ENCODE measurements around the gene TBX4.

Gene TBX4

GRCh38 chr17:61519139-61519538, 66.9 kb downstream of the TBX4 start:
- Histone ChIP-seq H3K79me1 (ENCODE audit: low read depth, low read length) (no peaks in the 10 kb centered on the region), H2BK12ac (ENCODE audit: low read length) (no peak overlapping the region), H2BK15ac (ENCODE audit: low read length) (no peak overlapping the region), H3K4me2 (ENCODE audit: insufficient read depth, low read length, poor library complexity, severe bottlenecking) (no peak overlapping the region), H3K4me1 (ENCODE audit: control insufficient read depth in 2 of 2, insufficient read depth in 1 of 2, low read depth in 1 of 2, low read length in 2 of 2) (no peaks in the 10 kb centered on the region), H3K9me3 (replicated peaks in 1 of 2; ENCODE audit: control insufficient read depth in 2 of 2, insufficient read depth in 1 of 2, low read depth in 1 of 2, low read length in 2 of 2) (no peaks in the 10 kb centered on the region), H4K8ac (ENCODE audit: low read depth, low read length) (no peak overlapping the region), H3K18ac (ENCODE audit: low read length) (no peak overlapping the region), H3K23ac (ENCODE audit: low read depth, low read length, poor library complexity) (no peak overlapping the region), H3K14ac (ENCODE audit: low read length) (no peak overlapping the region), H3K27ac (replicated peaks; ENCODE audit: low read length) (no peak overlapping the region), H3K36me3 (replicated peaks in 1 of 2; ENCODE audit: control insufficient read depth in 2 of 2, insufficient read depth in 2 of 2, low read length in 2 of 2) (no peaks in the 10 kb centered on the region), H3K9ac (ENCODE audit: low read depth, low read length, poor library complexity) (no peak overlapping the region), H3K27me3 (ENCODE audit: control insufficient read depth in 3 of 3, insufficient read depth in 3 of 3, low read depth in 1 of 3, low read length in 3 of 3) (peaks cover 0 to 6% (median 0%) of the 10 kb centered on the region in 3 experiments), H4K91ac (ENCODE audit: low read depth, low read length, poor library complexity) (no peak overlapping the region), H3K4me3 (ENCODE audit: low read length in 2 of 2) (no peak overlapping the region), H2AK5ac (ENCODE audit: low read depth, low read length) (no peak overlapping the region), H3K4ac (ENCODE audit: low read length) (no peak overlapping the region), H2BK120ac (ENCODE audit: low read depth, low read length) (no peak overlapping the region), H2AFZ (ENCODE audit: low read length) (no peak overlapping the region), H2BK5ac (ENCODE audit: low read length) (no peak overlapping the region)
- no CpG with 5 or more reads among the region's 1 CpG for WGBS, 2 donors (ENCODE audit: extremely low coverage in 2 of 2, insufficient read length in 2 of 2, insufficient replicate concordance in 1 of 2)
- DNase-seq (ENCODE audit: low spot score), result no peak

- H2AFZ ChIP-seq (ENCODE audit: low read length), result no peak overlapping the region
- H2BK5ac ChIP-seq (ENCODE audit: low read length), result no peak overlapping the region
- H3K9me3 ChIP-seq (replicated peaks in 1 of 2; ENCODE audit: control insufficient read depth in 2 of 2, insufficient read depth in 1 of 2, low read depth in 1 of 2, low read length in 2 of 2), result no peaks in the 10 kb centered on the region
- H3K9ac ChIP-seq (ENCODE audit: low read depth, low read length, poor library complexity), result no peak overlapping the region
- no peak overlapping the region for H4K91ac ChIP-seq (ENCODE audit: low read depth, low read length, poor library complexity)
- no peak overlapping the region for H3K23ac ChIP-seq (ENCODE audit: low read depth, low read length, poor library complexity)
- H3K36me3 ChIP-seq (replicated peaks in 1 of 2; ENCODE audit: control insufficient read depth in 2 of 2, insufficient read depth in 2 of 2, low read length in 2 of 2), result no peaks in the 10 kb centered on the region
- no peak overlapping the region for H3K4ac ChIP-seq (ENCODE audit: low read length)
- no peak overlapping the region for H3K18ac ChIP-seq (ENCODE audit: low read length)
- WGBS, 2 donors (ENCODE audit: extremely low coverage in 2 of 2, insufficient read length in 2 of 2, insufficient replicate concordance in 1 of 2), result no CpG with 5 or more reads among the region's 3 CpGs
- no peak overlapping the region for H2BK120ac ChIP-seq (ENCODE audit: low read depth, low read length)
- H2AK5ac ChIP-seq (ENCODE audit: low read depth, low read length), result no peak overlapping the region
- H3K79me1 ChIP-seq (ENCODE audit: low read depth, low read length), result no peaks in the 10 kb centered on the region
- no peak overlapping the region for H4K8ac ChIP-seq (ENCODE audit: low read depth, low read length)
- no peak overlapping the region for H3K27ac ChIP-seq (replicated peaks; ENCODE audit: low read length)
- H3K4me3 ChIP-seq (ENCODE audit: low read length in 2 of 2), result no peak overlapping the region
- no peak overlapping the region for H2BK15ac ChIP-seq (ENCODE audit: low read length)
- H2BK12ac ChIP-seq (ENCODE audit: low read length), result no peak overlapping the region
- no peak overlapping the region for H3K4me2 ChIP-seq (ENCODE audit: insufficient read depth, low read length, poor library complexity, severe bottlenecking)
- no peaks in the 10 kb centered on the region for H3K4me1 ChIP-seq (ENCODE audit: control insufficient read depth in 2 of 2, insufficient read depth in 1 of 2, low read depth in 1 of 2, low read length in 2 of 2)
- H3K27me3 ChIP-seq (ENCODE audit: control insufficient read depth in 3 of 3, insufficient read depth in 3 of 3, low read depth in 1 of 3, low read length in 3 of 3), result peaks cover 0 to 6% (median 0%) of the 10 kb centered on the region in 3 experiments
- DNase-seq (ENCODE audit: low spot score), result no peak
- H3K14ac ChIP-seq (ENCODE audit: low read length), result no peak overlapping the region
Measured at GRCh38 chr17:61519754-61520440, 67.7 kb downstream of the TBX4 start.

- Histone ChIP-seq H3K4ac (ENCODE audit: low read length) (no peak overlapping the region), H4K91ac (ENCODE audit: low read depth, low read length, poor library complexity) (no peak overlapping the region), H3K27me3 (ENCODE audit: control insufficient read depth in 3 of 3, insufficient read depth in 3 of 3, low read depth in 1 of 3, low read length in 3 of 3) (peaks cover 0 to 6% (median 0%) of the 10 kb centered on the region in 3 experiments), H3K4me1 (ENCODE audit: control insufficient read depth in 2 of 2, insufficient read depth in 1 of 2, low read depth in 1 of 2, low read length in 2 of 2) (no peaks in the 10 kb centered on the region), H3K4me3 (ENCODE audit: low read length in 2 of 2) (no peak overlapping the region), H3K27ac (replicated peaks; ENCODE audit: low read length) (no peak overlapping the region), H3K9ac (ENCODE audit: low read depth, low read length, poor library complexity) (no peak overlapping the region), H2AK5ac (ENCODE audit: low read depth, low read length) (no peak overlapping the region), H3K18ac (ENCODE audit: low read length) (no peak overlapping the region), H2BK5ac (ENCODE audit: low read length) (no peak overlapping the region), H2BK12ac (ENCODE audit: low read length) (no peak overlapping the region), H3K36me3 (replicated peaks in 1 of 2; ENCODE audit: control insufficient read depth in 2 of 2, insufficient read depth in 2 of 2, low read length in 2 of 2) (no peaks in the 10 kb centered on the region), H2BK120ac (ENCODE audit: low read depth, low read length) (no peak overlapping the region), H3K23ac (ENCODE audit: low read depth, low read length, poor library complexity) (no peak overlapping the region), H3K79me1 (ENCODE audit: low read depth, low read length) (no peaks in the 10 kb centered on the region), H2AFZ (ENCODE audit: low read length) (no peak overlapping the region), H3K9me3 (replicated peaks in 1 of 2; ENCODE audit: control insufficient read depth in 2 of 2, insufficient read depth in 1 of 2, low read depth in 1 of 2, low read length in 2 of 2) (no peaks in the 10 kb centered on the region), H2BK15ac (ENCODE audit: low read length) (no peak overlapping the region), H3K4me2 (ENCODE audit: insufficient read depth, low read length, poor library complexity, severe bottlenecking) (no peak overlapping the region), H4K8ac (ENCODE audit: low read depth, low read length) (no peak overlapping the region), H3K14ac (ENCODE audit: low read length) (no peak overlapping the region)
- WGBS, 2 donors (ENCODE audit: extremely low coverage in 2 of 2, insufficient read length in 2 of 2, insufficient replicate concordance in 1 of 2), result no CpG with 5 or more reads among the region's 3 CpGs
- no peak for DNase-seq (ENCODE audit: low spot score)
Measured at GRCh38 chr17:61520897-61521296, 68.7 kb downstream of the TBX4 start.

GRCh38 chr17:61522088-61522487, 69.9 kb downstream of the TBX4 start:
- Histone ChIP-seq H2BK5ac (ENCODE audit: low read length) (no peak overlapping the region), H3K79me1 (ENCODE audit: low read depth, low read length) (no peaks in the 10 kb centered on the region), H3K23ac (ENCODE audit: low read depth, low read length, poor library complexity) (no peak overlapping the region), H2BK12ac (ENCODE audit: low read length) (no peak overlapping the region), H3K4me3 (ENCODE audit: low read length in 2 of 2) (no peak overlapping the region), H3K9ac (ENCODE audit: low read depth, low read length, poor library complexity) (no peak overlapping the region), H3K9me3 (replicated peaks in 1 of 2; ENCODE audit: control insufficient read depth in 2 of 2, insufficient read depth in 1 of 2, low read depth in 1 of 2, low read length in 2 of 2) (no peaks in the 10 kb centered on the region), H2BK15ac (ENCODE audit: low read length) (no peak overlapping the region), H4K91ac (ENCODE audit: low read depth, low read length, poor library complexity) (no peak overlapping the region), H3K27ac (replicated peaks; ENCODE audit: low read length) (no peak overlapping the region), H3K27me3 (ENCODE audit: control insufficient read depth in 3 of 3, insufficient read depth in 3 of 3, low read depth in 1 of 3, low read length in 3 of 3) (peaks cover 0 to 6% (median 0%) of the 10 kb centered on the region in 3 experiments), H3K14ac (ENCODE audit: low read length) (no peak overlapping the region), H3K4me2 (ENCODE audit: insufficient read depth, low read length, poor library complexity, severe bottlenecking) (no peak overlapping the region), H3K4ac (ENCODE audit: low read length) (no peak overlapping the region), H2AK5ac (ENCODE audit: low read depth, low read length) (no peak overlapping the region), H3K18ac (ENCODE audit: low read length) (no peak overlapping the region), H2BK120ac (ENCODE audit: low read depth, low read length) (no peak overlapping the region), H3K36me3 (replicated peaks in 1 of 2; ENCODE audit: control insufficient read depth in 2 of 2, insufficient read depth in 2 of 2, low read length in 2 of 2) (no peaks in the 10 kb centered on the region), H3K4me1 (ENCODE audit: control insufficient read depth in 2 of 2, insufficient read depth in 1 of 2, low read depth in 1 of 2, low read length in 2 of 2) (no peaks in the 10 kb centered on the region), H2AFZ (ENCODE audit: low read length) (no peak overlapping the region), H4K8ac (ENCODE audit: low read depth, low read length) (no peak overlapping the region)
- no CpG with 5 or more reads among the region's 1 CpG for WGBS, 2 donors (ENCODE audit: extremely low coverage in 2 of 2, insufficient read length in 2 of 2, insufficient replicate concordance in 1 of 2)
- DNase-seq (ENCODE audit: low spot score), result no peak
